HG02852 (cell line): ENCODE data around the gene C3AR1.
"Not testable (repeated sequence)": the region's sequence is repeated elsewhere in the genome, so short reads cannot be mapped to it uniquely, and the experiment has no call there.

Experiments
- ATAC-seq: cut with Tn5 transposase; IDR thresholded peaks from one replicate; pipeline ENCODE4 v1.9.1; 2021; ENCODE audit warnings: mild to moderate bottlenecking, moderate library complexity; ENCODE audit not compliant: unreplicated experiment

C3AR1 gene

GRCh38 chr12:8031017-8031416 lies 35.1 kb downstream of the C3AR1 start:
- not testable (repeated sequence) for ATAC-seq

DNA sequence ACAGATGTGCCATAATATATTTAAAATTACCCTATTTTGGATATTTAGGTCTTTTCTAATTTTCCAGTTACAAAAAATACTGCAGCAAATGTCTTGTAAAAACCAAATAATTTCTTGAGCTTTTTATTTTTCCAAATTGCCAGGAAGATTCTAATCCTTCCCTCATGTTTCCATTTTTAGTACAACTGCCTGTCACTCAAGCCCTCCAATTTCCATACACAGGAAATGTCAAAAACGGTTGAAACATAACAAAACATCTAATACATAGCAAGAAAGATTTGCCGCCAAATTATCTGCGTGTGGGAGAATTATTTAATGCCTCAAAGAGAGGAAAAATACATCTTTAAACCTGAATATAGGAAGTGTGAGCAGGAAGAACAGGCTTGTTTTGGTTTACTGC lies 36.0 kb downstream of the C3AR1 start:
- ATAC-seq, result no peak

GRCh38 chr12:8028267-8028666 lies 37.9 kb downstream of the C3AR1 start:
- ATAC-seq, result no peak

DNA sequence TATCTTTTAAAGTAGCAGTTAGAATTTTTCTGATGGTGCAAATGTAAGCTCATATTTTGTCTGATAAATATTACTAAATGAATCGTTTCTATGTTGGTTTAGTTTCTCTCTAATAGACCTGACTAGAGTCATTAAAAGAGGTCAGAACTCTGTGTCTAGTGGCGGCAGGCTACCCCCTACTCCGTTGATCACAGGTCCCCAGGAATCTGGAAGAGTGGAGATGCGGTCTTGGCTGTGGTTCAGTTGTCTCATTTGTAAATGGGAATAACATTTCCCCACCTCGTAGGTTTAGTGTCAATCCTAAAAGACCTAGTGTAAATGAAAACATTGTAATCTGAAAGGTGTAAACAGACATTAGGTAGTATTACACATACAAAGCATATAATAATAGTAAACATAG lies 38.3 kb downstream of the C3AR1 start:
- no peak for ATAC-seq

DNA sequence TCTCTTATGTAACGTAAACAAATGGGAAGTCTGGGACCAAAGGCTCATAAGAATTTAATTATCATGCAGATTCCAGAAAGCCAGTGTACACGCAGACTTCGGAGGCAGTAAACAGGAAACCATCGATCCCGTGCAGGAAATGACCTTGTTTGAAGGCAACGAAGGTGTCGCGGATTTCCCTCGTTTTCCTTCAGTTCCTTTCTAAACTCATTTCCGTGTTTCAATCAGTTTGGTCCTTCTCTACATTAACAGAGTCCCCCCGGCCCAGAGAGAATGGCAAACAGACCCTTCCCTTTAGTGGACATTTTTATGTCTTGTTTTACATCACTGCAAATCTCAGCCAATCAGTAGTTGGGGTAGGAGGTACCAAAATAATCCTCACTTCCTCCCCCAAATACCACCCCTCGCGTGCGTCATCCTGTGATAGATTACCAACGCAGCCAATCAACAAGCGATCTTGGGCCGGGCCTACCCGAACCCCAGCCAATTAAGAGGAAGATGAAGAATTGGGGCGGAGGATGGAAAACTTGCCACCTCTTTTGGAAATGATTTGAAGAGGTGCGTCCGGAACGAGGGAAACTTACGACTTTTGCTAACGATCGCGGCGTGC lies 39.8 kb downstream of the C3AR1 start:
- peak; percentile 98 for ATAC-seq

- no peak for ATAC-seq
Measured at GRCh38 chr12:8018666-8019581, 47.2 kb downstream of the C3AR1 start.

DNA sequence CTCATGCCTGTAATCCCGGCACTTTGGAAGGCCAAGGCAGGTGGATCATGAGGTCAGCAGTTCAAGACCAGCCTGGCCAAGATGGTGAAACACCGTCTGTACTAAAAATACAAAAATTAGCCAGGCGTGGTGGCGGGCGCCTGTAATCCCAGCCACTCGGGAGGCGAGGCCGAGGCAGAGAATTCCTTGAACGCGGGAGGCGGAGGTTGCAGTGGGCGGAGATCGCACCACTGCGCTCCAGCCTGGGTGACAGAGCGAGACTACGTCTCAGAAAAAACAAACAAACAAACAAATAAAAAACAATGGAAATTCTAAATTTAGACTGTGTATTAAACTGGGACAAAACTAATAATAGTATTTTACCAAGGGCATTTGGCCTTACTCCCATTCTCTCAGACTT lies 47.9 kb downstream of the C3AR1 start:
- ATAC-seq, result not testable (repeated sequence)

- ATAC-seq, result no peak
Measured at GRCh38 chr12:8014836-8015235, 51.3 kb downstream of the C3AR1 start.

DNA sequence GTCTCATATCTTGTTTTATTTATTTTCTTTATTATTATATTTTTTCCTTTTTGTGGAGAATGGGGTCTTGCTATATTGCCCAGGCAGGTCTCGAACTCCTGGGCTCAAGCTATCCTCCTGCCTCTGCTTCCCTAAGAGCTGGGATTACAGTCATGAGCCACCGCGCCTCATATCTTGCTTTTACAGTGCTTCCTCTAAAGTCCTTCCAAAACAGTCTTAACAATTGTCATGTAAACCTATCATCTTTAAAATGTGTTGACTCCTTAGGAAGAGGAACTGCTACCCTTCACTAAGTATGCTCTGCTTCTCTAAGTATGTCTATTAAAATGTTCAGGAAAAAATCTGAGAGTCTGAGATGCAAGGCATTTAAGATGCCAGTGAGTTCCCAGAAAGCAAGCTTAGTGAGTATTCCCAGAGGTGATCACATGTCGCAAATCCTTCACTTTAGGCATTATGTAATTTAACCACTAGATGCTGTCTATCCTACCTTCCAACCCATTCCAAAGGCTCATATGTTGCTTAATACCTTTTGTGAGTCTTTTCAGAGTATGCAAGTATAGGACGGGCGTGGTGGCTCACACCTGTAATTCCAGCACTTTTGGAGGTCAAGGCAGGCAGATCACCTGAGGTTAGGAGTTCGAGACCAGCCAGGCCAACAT lies 53.4 kb downstream of the C3AR1 start:
- no peak for ATAC-seq

DNA sequence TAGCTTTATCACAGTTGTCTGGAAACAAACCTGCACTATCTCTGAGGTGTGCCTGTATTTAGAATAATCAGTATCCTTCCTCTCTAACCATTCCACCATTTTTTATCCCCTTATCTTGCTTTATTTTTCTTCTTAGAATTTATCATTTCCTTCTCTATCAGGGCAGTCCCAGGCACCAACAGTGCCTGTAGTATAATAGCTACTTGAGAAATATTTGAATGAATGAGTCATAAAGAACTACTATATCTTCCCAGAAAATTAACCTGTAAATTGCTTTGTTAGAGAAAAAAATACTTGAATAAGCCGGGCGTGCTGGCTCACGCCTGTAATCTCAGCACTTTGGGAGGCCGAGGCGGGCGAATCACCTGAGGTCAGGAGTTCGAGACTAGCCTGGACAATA lies 54.8 kb downstream of the C3AR1 start:
- ATAC-seq, result no peak
